CD14-positive monocyte (primary cell): ENCODE data around the gene PFKM. TPM values are rescaled to one million over a fixed set of nuclear protein-coding genes. Genes with fewer than 3 reads are reported as not detected.

Source experiments
- DNase-seq, 3 donors: peaks; one replicate each; pipeline ENCODE4 v3.0.0-alpha.2; 2011 to 2022
- H2AFZ ChIP-seq: 2 replicates; pipeline ENCODE4 v1.6.0; 2012; ENCODE audit warnings: mild to moderate bottlenecking, low read depth, low read length, inconsistent platforms; ENCODE audit not compliant: insufficient read depth, poor library complexity, severe bottlenecking
- H3K27ac ChIP-seq, 2 donors: 1 replicate in 1 of 2; 2 replicates in 1 of 2; pipeline ENCODE4 v1.5.1; 2012 to 2013; ENCODE audit warnings: low read length in 2 of 2, control low read depth in 1 of 2, inconsistent platforms in 1 of 2, low read depth in 1 of 2, mild to moderate bottlenecking in 1 of 2
- H3K27me3 ChIP-seq, 2 donors: one replicate each; pipeline versions ENCODE4 v1.6.0 to v1.6.1; 2011 to 2013; ENCODE audit warnings: low read length in 2 of 2; ENCODE audit not compliant: control insufficient read depth in 2 of 2, insufficient read depth in 2 of 2
- H3K36me3 ChIP-seq, 2 donors: replicated peaks in 1 of 2; 1 replicate in 1 of 2; 2 replicates in 1 of 2; pipeline versions ENCODE4 v1.5.1 to v1.6.1; 2012 to 2013; ENCODE audit warnings: low read length in 2 of 2, control low read depth in 1 of 2, inconsistent platforms in 1 of 2, mild to moderate bottlenecking in 1 of 2; ENCODE audit not compliant: insufficient read depth in 2 of 2, control insufficient read depth in 1 of 2
- H3K4me1 ChIP-seq, 2 donors: 1 replicate in 1 of 2; 2 replicates in 1 of 2; pipeline versions ENCODE4 v1.5.1 to v1.6.1; 2012 to 2013; ENCODE audit warnings: low read length in 2 of 2, control low read depth in 1 of 2, inconsistent platforms in 1 of 2, mild to moderate bottlenecking in 1 of 2, moderate library complexity in 1 of 2; ENCODE audit not compliant: insufficient read depth in 2 of 2, control insufficient read depth in 1 of 2
- H3K4me2 ChIP-seq: replicated peaks from 2 replicates; pipeline ENCODE3; 2012; ENCODE audit warnings: low read length, moderate library complexity, mild to moderate bottlenecking; ENCODE audit not compliant: poor library complexity, severe bottlenecking; ENCODE audit errors: extremely low read depth
- H3K4me3 ChIP-seq, 3 experiments: fragments of 200-600 bp in 1 of 3; sonication (generic) in 1 of 3; replicated peaks in 1 of 3; 1 replicate in 2 of 3; 2 replicates in 1 of 3; pipeline ENCODE4 v1.5.1; 2011 to 2013; ENCODE audit warnings: low read length in 3 of 3, mild to moderate bottlenecking in 3 of 3, control low read depth in 2 of 3, low read depth in 2 of 3, inconsistent platforms in 1 of 3, moderate library complexity in 1 of 3
- H3K79me2 ChIP-seq: 2 replicates; pipeline ENCODE4 v1.6.0; 2012; ENCODE audit warnings: mild to moderate bottlenecking, control low read depth, inconsistent platforms, low read length, moderate library complexity; ENCODE audit not compliant: insufficient read depth
- H3K9ac ChIP-seq: 2 replicates; pipeline ENCODE4 v1.6.0; 2017; ENCODE audit warnings: low read length, mild to moderate bottlenecking; ENCODE audit not compliant: insufficient read depth, poor library complexity, severe bottlenecking
- H3K9me3 ChIP-seq, 2 donors: replicated peaks in 1 of 2; 1 replicate in 1 of 2; 2 replicates in 1 of 2; pipeline versions ENCODE4 v1.5.1 to v1.6.1; 2012 to 2013; ENCODE audit warnings: low read length in 2 of 2, control low read depth in 1 of 2; ENCODE audit not compliant: control insufficient read depth in 1 of 2, insufficient read depth in 1 of 2
- H4K20me1 ChIP-seq: 2 replicates; pipeline ENCODE4 v1.6.0; 2012; ENCODE audit warnings: mild to moderate bottlenecking, low read length, control low read depth, moderate library complexity; ENCODE audit not compliant: insufficient read depth
- H3K27ac Mint-ChIP-seq, 7 donors: one replicate each; pipeline ENCODE4 v1.8.0; 2020; ENCODE audit warnings: mild to moderate bottlenecking in 7 of 7, mixed read lengths in 7 of 7, moderate library complexity in 6 of 7, inconsistent platforms in 2 of 7
- H3K27me3 Mint-ChIP-seq, 3 donors: one replicate each; pipeline ENCODE4 v1.8.0; 2021 to 2022; ENCODE audit warnings: low read depth in 3 of 3, mild to moderate bottlenecking in 3 of 3, mixed read lengths in 3 of 3, moderate library complexity in 3 of 3, inconsistent platforms in 1 of 3
- H3K36me3 Mint-ChIP-seq, 2 donors: one replicate each; pipeline ENCODE4 v1.8.0; 2020; ENCODE audit warnings: mixed read lengths in 2 of 2, inconsistent platforms in 1 of 2, mild to moderate bottlenecking in 1 of 2
- H3K4me1 Mint-ChIP-seq: one replicate; pipeline ENCODE4 v1.8.0; 2020; ENCODE audit warnings: mild to moderate bottlenecking, mixed read lengths
- H3K4me3 Mint-ChIP-seq, 2 donors: one replicate each; pipeline ENCODE4 v1.8.0; 2020; ENCODE audit warnings: mild to moderate bottlenecking in 2 of 2, mixed read lengths in 2 of 2, moderate library complexity in 1 of 2
- H3K9me3 Mint-ChIP-seq, 7 donors: one replicate each; pipeline ENCODE4 v1.8.0; 2020 to 2022; ENCODE audit warnings: mixed read lengths in 7 of 7, mild to moderate bottlenecking in 6 of 7, moderate library complexity in 6 of 7, inconsistent platforms in 2 of 7
- CTCF ChIP-seq: fragments of 200-600 bp; IDR thresholded peaks from one replicate; pipeline ENCODE4 v1.8.0; 2022; ENCODE audit warnings: antibody characterized with exemption, mild to moderate bottlenecking
- WGBS: methylation state at CpG from one replicate; pipeline ENCODE4 v1.1.5; 2013; ENCODE audit warnings: missing lambda C conversion rate; ENCODE audit not compliant: insufficient coverage; 5-methylcytosine and 5-hydroxymethylcytosine counted together
- intact Hi-C, 2 donors: fragments of 100-400 bp; cut with micrococcal nuclease; formaldehyde crosslinking; loops; one replicate each; pipeline versions ENCODE4 v1.15.0 to v1.15.1; 2023
- polyA plus RNA-seq, 3 donors: library from polyadenylated mRNA; depleted of rRNA in 1 of 3; unstranded in 2 of 3; stranded (reverse) in 1 of 3; fragments of 300-500 nt in 2 of 3; fragments of >200 nt in 1 of 3; fragmentation: Illumina TruSeq in 2 of 3; gene quantifications; 1 replicate in 2 of 3; 2 replicates in 1 of 3; pipeline ENCODE4 v1.2.3, GENCODE V29; 2012 to 2021

The PFKM gene
- polyA plus RNA-seq, 3 donors: 2.8 to 8.4 (median 3.0) TPM

- no peaks in the 10 kb centered on the region for H4K20me1 ChIP-seq
- H3K4me2 ChIP-seq: no peak overlapping the region
- H3K27ac ChIP-seq: no peak overlapping the region
- H3K27me3 ChIP-seq: no peaks in the 10 kb centered on the region
- no peak overlapping the region for H3K4me3 Mint-ChIP-seq
- peaks cover 7% of the 10 kb centered on the region for H3K4me1 Mint-ChIP-seq
- H3K9me3 Mint-ChIP-seq: peaks cover 0 to 2% (median 0%) of the 10 kb centered on the region in 7 donors
- H3K36me3 ChIP-seq: peaks cover 35 to 65% of the 10 kb centered on the region in 2 donors
- H2AFZ ChIP-seq: no peak overlapping the region
- H3K4me1 ChIP-seq: peaks cover 0 to 4% of the 10 kb centered on the region in 2 donors
- peaks cover 45 to 67% of the 10 kb centered on the region in 2 donors for H3K36me3 Mint-ChIP-seq
- H3K9ac ChIP-seq: no peak overlapping the region
- no peak for TF ChIP-seq CTCF
- no CpG with 5 or more reads among the region's 3 CpGs for WGBS
- H3K9me3 ChIP-seq: no peaks in the 10 kb centered on the region
- H3K27me3 Mint-ChIP-seq: no peaks in the 10 kb centered on the region
- H3K79me2 ChIP-seq: no peaks in the 10 kb centered on the region
- intact Hi-C loops: no loop called here
- H3K4me3 ChIP-seq: no peak overlapping the region
- H3K27ac Mint-ChIP-seq: no peak overlapping the region
- no peak for DNase-seq
Observed at GRCh38 chr12:48080821-48081220, 38.3 kb upstream of the PFKM start.

- no peak for DNase-seq
- Histone ChIP-seq H3K4me2 (no peak overlapping the region), H3K4me3 (no peak overlapping the region), H3K9ac (no peak overlapping the region), H3K27ac (no peak overlapping the region), H4K20me1 (no peaks in the 10 kb centered on the region), H3K27me3 (no peaks in the 10 kb centered on the region), H3K79me2 (no peaks in the 10 kb centered on the region), H2AFZ (no peak overlapping the region), H3K9me3 (no peaks in the 10 kb centered on the region), H3K36me3 (peaks cover 56 to 91% of the 10 kb centered on the region in 2 donors), H3K4me1 (no peaks in the 10 kb centered on the region)
- H3K27me3 Mint-ChIP-seq: no peaks in the 10 kb centered on the region
- intact Hi-C loops: no loop called here
- peaks cover 61 to 77% of the 10 kb centered on the region in 2 donors for H3K36me3 Mint-ChIP-seq
- H3K9me3 Mint-ChIP-seq: no peaks in the 10 kb centered on the region
- no CpG with 5 or more reads among the region's 1 CpG for WGBS
- TF ChIP-seq CTCF: no peak
- H3K27ac Mint-ChIP-seq: peak overlapping the region in 1 of 7 donors; percentile 33
- no peak overlapping the region for H3K4me3 Mint-ChIP-seq
- peaks cover 3% of the 10 kb centered on the region for H3K4me1 Mint-ChIP-seq
Observed at GRCh38 chr12:48084066-48084465, 35.1 kb upstream of the PFKM start.
